Lower leg skin (tissue), 4 donors: ENCODE data around the gene SHROOM3. TPM values are rescaled to one million over a fixed set of nuclear protein-coding genes. Genes with fewer than 3 reads are reported as not detected.

Experiments
- DNase-seq, 2 donors: peaks; one replicate each; pipeline ENCODE4 v3.0.0-alpha.2; 2019; ENCODE audit warnings: low spot score in 2 of 2
- H3K4me3 ChIP-seq: fragments of 200-600 bp; sonication (generic); 2 replicates; pipeline ENCODE4 v1.5.1; 2017; ENCODE audit warnings: mild to moderate bottlenecking, low read depth; ENCODE audit not compliant: poor library complexity, severe bottlenecking
- CTCF ChIP-seq, 3 donors: fragments of 450-650 bp; IDR thresholded peaks; one replicate each; pipeline ENCODE4 v1.5.1; 2016; ENCODE audit warnings: antibody characterized with exemption in 3 of 3, mild to moderate bottlenecking in 3 of 3, moderate library complexity in 2 of 3
- POLR2A ChIP-seq, 2 donors: fragments of 450-650 bp; IDR thresholded peaks; one replicate each; pipeline ENCODE4 v1.6.1; 2016 to 2017; ENCODE audit warnings: antibody characterized with exemption in 2 of 2, mild to moderate bottlenecking in 1 of 2, moderate library complexity in 1 of 2
- WGBS, 2 donors: methylation state at CpG; one replicate each; pipeline ENCODE4 v1.1.5; 2018; 5-methylcytosine and 5-hydroxymethylcytosine counted together
- intact Hi-C: fragments of 100-400 bp; cut with DNase I; formaldehyde crosslinking; loops from one replicate; pipeline ENCODE4 v1.15.0; 2023; ENCODE audit warnings: low total_unique reads
- total RNA-seq, 4 donors: library from RNA; depleted of rRNA; stranded (reverse); fragments of >200 nt; gene quantifications; one replicate each; pipeline ENCODE4 v1.1.0, GENCODE V29; 2016

SHROOM3 gene
- total RNA-seq, 4 donors from 2014 or later = 37.7 to 88.8 (median 44.0) TPM

DNA sequence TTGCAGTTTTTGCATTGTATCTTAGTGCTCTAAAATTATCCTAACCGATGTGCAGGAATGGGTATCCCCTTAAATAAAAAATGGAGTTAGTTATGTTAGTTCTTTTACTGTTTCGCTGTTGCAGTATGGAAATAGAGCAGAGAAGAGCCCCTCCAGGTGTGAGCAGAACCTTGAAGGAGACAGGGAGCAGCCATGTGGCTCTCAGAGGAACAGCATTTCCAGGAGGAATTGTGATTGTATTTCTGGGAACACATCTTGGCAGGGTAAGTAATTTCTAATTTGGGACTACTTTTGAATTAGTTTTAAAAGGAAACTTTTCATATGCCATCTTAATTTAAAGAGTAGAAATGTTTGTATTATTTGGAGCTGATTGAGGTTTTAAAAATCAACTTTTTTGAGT lies 8.8 kb upstream of the SHROOM3 start:
- intact Hi-C loops = no loop called here
- H3K4me3 ChIP-seq = no peak overlapping the region
- no peak for TF ChIP-seq CTCF (IDR thresholded peaks at IDR 0.05)
- WGBS, 2 donors = 67 to 71% methylated on average over 2 of the region's 2 CpGs
- no peak for DNase-seq

DNA sequence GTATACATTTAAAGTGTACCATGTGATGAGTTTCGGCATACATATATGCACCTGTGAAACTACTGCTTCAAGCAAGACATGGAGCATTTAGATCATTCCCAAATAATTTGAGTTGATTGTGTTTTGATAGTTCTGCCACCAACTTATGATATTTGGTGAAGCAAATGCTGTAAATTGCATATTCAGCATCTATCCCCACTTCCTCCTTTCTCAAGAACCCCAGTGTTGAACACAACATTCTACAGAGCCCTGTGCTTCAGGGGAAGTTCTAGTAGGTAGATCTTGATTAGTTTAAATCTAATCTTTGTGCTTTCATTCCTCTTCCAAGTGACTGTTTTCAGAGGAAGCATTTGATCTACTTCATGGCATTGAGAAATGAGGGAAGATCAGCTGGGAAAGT lies 5.4 kb upstream of the SHROOM3 start:
- DNase-seq = no peak
- TF ChIP-seq POLR2A (IDR thresholded peaks at IDR 0.05) = no peak
- no peak for TF ChIP-seq CTCF (IDR thresholded peaks at IDR 0.05)
- intact Hi-C loops = loop anchor here (10.0 kb wide), 1 partner anchor 75 kb away; no protein-coding TSS in a partner anchor
- 93 to 97% methylated on average over 1 of the region's 1 CpG for WGBS, 2 donors
- H3K4me3 ChIP-seq = no peak overlapping the region

GRCh38 chr4:76430519-76431388 lies 4.3 kb upstream of the SHROOM3 start:
- 39 to 44% methylated on average over 15 of the region's 15 CpGs for WGBS, 2 donors
- intact Hi-C loops = loop anchor here (10.0 kb wide), 1 partner anchor 74 kb away; no protein-coding TSS in a partner anchor
- no peak for DNase-seq
- TF ChIP-seq CTCF (IDR thresholded peaks at IDR 0.05) (no peak), POLR2A (IDR thresholded peaks at IDR 0.05) (no peak)
- H3K4me3 ChIP-seq = no peak overlapping the region

- DNase-seq = no peak
- H3K4me3 ChIP-seq = no peak overlapping the region
- WGBS, 2 donors = 47 to 51% methylated on average over 7 of the region's 7 CpGs
- no peak for TF ChIP-seq POLR2A (IDR thresholded peaks at IDR 0.05)
- no peak for TF ChIP-seq CTCF (IDR thresholded peaks at IDR 0.05)
- intact Hi-C loops = loop anchor here (10.0 kb wide), 1 partner anchor 69 kb away; no protein-coding TSS in a partner anchor
Observed at GRCh38 chr4:76435528-76436319, 695 bp downstream of the SHROOM3 start.

DNA sequence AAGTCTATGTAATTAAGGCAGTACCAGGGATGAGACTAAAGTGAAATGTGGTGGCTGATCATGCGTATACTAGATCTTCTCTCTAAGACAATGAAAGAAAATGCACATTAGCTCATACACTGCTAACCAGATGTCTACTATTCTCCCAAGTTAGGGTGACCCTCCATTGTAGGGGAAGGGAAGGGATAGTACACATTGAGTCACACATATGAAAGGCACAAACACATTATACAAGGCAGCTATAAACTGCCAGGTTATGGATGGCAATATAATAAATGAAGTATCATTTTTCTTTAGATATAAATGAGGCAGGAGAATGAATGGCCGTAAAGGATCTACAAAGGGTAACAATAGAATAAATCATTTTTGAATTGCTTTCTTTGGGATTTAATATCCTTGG lies 4.5 kb downstream of the SHROOM3 start:
- intact Hi-C loops = loop anchor here (10.0 kb wide), 1 partner anchor 65 kb away; no protein-coding TSS in a partner anchor
- H3K4me3 ChIP-seq = no peak overlapping the region
- TF ChIP-seq POLR2A (IDR thresholded peaks at IDR 0.05) = no peak
- no peak for TF ChIP-seq CTCF (IDR thresholded peaks at IDR 0.05)
- WGBS, 2 donors = 90 to 91% methylated on average over 2 of the region's 2 CpGs
- no peak for DNase-seq
